A204.1 (cell line): ENCODE measurements around the gene ANKRD53.
"Not testable (repeated sequence)": the region's sequence is repeated elsewhere in the genome, so short reads cannot be mapped to it uniquely, and the experiment has no call there.

ENCODE experiments used
- FAIRE-seq: peaks from 2 replicates; lab custom pipeline; 2012; peaks lifted over from hg19 to GRCh38; lab: Jason Lieb, UNC

ANKRD53 gene

DNA sequence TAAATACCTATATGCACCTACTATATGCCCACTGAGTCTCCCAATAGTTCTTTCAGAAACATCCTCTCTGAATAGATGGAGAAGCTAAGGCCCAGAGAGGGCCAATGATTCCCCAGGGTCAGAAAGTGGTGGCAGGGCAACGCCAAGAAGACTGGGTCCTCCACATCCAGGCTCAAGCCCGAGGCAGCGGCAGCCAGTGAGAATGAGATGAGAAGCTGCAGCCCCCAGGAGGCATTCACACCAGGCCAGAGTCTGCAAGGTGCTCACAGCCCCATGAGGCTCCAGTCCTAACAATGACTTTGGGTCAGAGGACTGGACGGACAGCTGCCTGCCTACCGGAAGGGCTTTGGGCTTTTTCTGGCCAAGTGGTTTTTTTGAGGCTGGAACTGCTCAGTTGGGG, 12.7 kb downstream of the ANKRD53 start:
- FAIRE-seq, result no peak

DNA sequence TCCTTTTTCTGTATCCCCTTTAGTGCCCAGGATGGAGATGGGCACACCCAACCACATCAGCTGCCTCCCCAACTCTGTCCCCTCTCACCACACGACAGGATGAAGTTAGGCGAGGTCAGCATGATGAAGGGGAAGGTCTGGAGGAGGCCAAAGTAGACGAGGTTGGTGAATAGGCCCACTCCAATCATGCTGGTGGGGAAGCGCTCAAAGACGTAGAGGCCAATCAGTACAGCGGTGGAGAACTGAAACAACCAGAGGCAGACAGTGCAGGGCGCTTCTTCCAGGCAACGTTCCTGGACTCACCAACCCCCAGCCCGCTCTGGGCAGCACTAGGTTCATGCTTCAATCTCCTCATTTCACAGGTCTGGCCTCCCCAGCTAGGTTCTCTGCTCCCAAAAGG, 13.3 kb downstream of the ANKRD53 start:
- FAIRE-seq, result no peak

- no peak for FAIRE-seq
Measured at GRCh38 chr2:70992945-70993853, 14.8 kb downstream of the ANKRD53 start.

DNA sequence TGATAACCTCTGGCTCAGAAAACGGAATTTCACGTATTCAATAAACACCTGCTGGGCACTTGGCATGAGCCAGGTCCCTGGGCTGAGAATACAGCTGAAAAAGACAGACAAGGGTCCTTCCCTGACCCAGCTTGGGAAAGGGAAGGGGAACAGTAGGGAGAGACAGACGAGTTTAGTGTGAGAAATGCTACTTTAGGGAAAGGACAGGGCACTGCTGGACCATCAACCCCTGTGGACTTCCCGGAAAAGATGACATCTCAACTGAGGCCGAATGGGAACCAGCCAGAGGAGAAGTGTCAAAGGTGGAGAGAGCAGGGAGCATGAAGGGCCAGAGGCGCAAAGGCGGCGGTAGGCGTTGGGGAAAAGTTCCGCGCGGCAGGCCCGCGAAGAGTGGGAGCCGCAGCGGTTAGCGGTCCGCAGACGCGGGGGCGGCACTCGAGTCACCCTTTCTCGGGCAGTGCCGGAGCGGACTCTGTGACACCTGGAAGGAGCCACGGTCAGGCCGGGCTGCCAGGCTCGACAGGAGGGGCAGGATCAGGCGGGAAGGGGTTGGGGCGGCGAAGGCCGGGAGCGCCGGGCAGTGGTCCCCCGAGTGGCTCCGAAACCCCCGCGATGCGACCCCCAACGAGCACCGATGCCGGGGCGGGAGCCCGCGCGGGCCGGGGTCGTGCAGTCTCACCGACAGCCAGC, 15.7 kb downstream of the ANKRD53 start:
- FAIRE-seq, result no peak

DNA sequence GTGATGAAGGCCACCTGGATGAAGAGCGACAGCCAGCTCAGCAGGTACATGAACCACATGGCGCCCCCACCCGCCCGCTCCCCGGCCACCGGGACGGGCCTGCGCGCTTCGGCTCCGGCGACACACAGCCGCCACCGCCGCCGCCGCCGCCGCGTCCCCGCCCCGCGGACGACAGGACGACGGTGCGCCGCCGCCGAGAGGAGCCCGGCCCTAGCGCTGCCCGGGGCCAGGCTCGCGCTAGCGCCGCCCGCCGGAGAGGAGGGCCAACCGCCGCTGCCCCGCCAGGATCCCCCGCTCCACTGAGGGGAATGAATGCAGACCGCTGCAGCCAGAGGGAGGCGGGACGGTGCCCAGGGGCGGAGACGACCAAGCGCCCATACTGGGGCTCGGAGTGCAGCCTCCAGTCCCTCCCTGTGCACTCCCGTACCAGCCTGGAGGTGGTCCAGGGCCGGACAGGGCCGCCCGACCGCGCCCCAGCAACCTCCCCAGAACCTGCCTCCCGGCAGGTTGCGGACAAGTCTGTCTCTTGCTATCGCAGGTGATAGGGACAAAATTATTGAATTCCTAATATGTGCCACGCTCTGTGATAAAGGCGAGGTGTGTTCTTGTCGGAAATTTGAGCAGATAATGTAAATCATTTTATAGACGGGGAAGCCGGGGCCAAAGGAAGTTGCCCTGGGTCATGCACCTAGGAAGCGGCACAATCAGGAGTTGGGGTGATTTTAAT, 16.4 kb downstream of the ANKRD53 start, which contains the start of gene TEX261:
TSS of gene TEX261 (minus strand) at position 175 of the 727 bp plus-strand sequence. CDS start at position 59, 116 bp downstream.
- no peak for FAIRE-seq

GRCh38 chr2:70995426-70995729, 16.9 kb downstream of the ANKRD53 start:
- FAIRE-seq, result peak; percentile 37

- not testable (repeated sequence) for FAIRE-seq
Measured at GRCh38 chr2:70998885-70999284, 20.5 kb downstream of the ANKRD53 start.

DNA sequence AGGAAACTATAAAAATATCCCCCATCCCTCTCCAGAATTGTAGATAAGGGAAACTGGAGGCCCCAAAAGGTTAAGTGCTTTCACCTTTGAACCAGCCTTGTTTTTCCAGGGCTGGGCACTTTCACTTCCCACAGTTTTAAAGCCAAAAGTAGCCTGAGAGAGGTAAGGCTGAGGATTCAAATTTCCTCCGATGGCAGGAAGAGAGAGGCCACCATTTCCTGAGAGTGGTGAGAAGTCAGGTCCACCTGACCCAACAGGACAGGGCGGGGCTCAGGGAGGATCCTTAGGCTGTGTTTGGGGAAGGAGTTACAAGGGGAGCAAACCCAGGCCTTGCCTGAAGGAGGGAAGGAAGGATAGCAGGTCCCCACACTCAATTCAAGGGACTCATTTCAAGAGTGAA, 20.9 kb downstream of the ANKRD53 start:
- FAIRE-seq, result no peak

DNA sequence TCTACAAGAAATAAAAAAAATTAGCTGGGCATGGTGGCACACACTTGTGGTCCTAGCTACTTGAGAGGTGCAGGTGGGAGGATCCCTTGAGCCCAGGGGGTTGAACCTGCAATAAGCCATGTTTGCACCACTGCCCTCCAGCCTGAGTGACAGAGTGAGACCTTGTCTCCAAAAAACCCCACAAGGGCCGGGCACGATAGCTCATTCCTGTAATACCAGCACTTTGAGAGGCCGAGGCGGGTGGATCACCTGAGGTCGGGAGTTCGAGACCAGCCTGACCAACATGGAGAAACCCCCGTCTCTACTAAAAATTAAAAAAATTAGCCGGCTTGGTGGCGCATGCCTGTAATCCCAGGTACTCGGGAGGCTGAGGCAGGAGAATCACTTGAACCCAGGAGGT, 21.5 kb downstream of the ANKRD53 start:
- not testable (repeated sequence) for FAIRE-seq

GRCh38 chr2:71000780-71001591, 22.6 kb downstream of the ANKRD53 start:
- FAIRE-seq, result no peak

GRCh38 chr2:71001592-71001927, 23.1 kb downstream of the ANKRD53 start:
- no peak for FAIRE-seq

GRCh38 chr2:71001981-71002570, 23.6 kb downstream of the ANKRD53 start:
- FAIRE-seq, result no peak

GRCh38 chr2:71003396-71003795, 25.0 kb downstream of the ANKRD53 start:
- no peak for FAIRE-seq

DNA sequence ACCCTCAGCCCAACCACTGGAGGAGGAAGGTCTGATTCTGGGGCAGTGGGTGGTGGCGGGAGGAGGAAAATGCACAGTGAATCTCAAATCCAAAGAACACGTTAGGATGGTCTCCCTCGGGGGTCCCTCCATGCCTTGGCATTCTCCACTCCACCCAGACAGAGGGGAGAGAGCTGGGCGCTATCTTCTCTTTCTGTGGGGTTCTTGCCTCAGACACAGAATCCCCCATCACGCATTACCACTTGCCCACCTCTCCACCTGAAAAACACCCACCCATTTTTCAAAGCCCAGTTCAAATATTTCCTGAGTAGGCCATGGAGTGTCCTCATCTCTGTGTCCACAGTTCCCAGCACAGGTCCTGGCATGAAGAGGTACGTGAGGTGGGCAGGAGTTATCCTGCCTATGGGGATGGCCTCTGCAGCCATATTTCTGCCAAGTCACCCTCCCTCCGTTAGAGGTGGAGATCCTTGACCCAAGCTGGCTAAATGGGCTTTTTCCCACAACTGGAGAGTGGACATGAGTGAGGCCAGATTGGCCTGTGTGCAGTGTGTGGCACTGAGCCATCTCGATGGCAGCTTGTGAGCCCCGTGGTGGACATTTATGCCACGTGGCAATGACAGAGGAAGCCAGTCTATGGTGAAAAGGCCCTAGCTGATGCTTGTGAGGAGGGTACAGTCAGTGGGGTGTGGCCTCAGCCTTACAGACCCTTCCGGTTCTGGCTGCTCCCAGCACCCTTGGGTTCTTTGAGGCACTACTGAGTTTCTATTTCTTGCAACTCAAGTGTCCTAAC, 25.7 kb downstream of the ANKRD53 start:
- no peak for FAIRE-seq

- no peak for FAIRE-seq
Measured at GRCh38 chr2:71004857-71005256, 26.4 kb downstream of the ANKRD53 start.

GRCh38 chr2:71005271-71006202, 27.1 kb downstream of the ANKRD53 start:
- no peak for FAIRE-seq

DNA sequence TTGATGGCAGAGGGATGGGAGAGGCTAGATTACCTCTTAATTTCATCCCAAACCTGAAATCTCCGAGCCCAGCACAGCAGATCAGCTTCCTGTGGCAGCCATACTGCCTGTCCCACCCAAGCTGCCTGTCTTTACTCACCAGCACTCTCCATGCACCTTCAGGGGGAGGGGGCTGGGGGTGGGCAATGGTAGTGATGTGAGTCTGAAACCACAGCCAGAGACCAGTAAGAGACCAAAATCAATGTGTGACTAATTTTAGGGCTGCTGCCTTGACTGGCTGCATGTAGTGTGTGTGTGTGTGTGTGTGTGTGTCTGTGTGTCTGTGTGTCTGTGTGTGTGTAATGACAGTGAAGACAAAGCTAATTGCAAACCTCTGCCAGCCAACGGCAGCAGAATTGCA, 27.9 kb downstream of the ANKRD53 start:
- FAIRE-seq, result no peak

- FAIRE-seq, result no peak
Measured at GRCh38 chr2:71006955-71007799, 28.7 kb downstream of the ANKRD53 start.

GRCh38 chr2:71008342-71008741, 29.9 kb downstream of the ANKRD53 start:
- FAIRE-seq, result no peak
